PC-3 (cell line): ENCODE results near the gene CHAF1A. TPM values are rescaled to one million over a fixed set of nuclear protein-coding genes. Genes with fewer than 3 reads are reported as not detected.

Source experiments
- ATAC-seq: fragments of 200-7000 bp; cut with Tn5 transposase; 2 replicates; pipeline ENCODE4 v1.9.1; 2020; ENCODE audit warnings: mild to moderate bottlenecking, moderate library complexity
- BruUV-seq: library from RNA; stranded (reverse); fragments of 400-500 nt; replicated peaks from 2 replicates; lab custom pipeline; 2021; lab: Mats Ljungman, UMichigan
- CTCF ChIA-PET: fragments of 300-600 bp; sonication (Branson Sonifier 250); formaldehyde crosslinking; loops from one replicate; lab custom pipeline; 2022; ENCODE audit warnings: antibody characterized with exemption; lab: Charles Lee
- POLR2A ChIA-PET: fragments of 300-600 bp; sonication (Branson Sonifier 250); formaldehyde crosslinking; loops from one replicate; lab custom pipeline; 2022; ENCODE audit warnings: antibody characterized with exemption; ENCODE audit not compliant: unreplicated experiment; lab: Charles Lee
- DNase-seq: peaks from one replicate; pipeline ENCODE4 v3.0.0-alpha.2; 2015
- H2AFZ ChIP-seq: fragments of 300-600 bp; sonication (generic); 2 replicates; pipeline ENCODE4 v1.6.0; 2016; ENCODE audit warnings: antibody characterized with exemption, low read length
- H3F3A ChIP-seq: fragments of 300-600 bp; sonication (generic); one replicate; pipeline ENCODE4 v1.6.0; 2017; ENCODE audit warnings: antibody characterized with exemption, low read length, control low read depth, mild to moderate bottlenecking; ENCODE audit not compliant: unreplicated experiment
- H3K27ac ChIP-seq: fragments of 300-600 bp; sonication (generic); 2 replicates; pipeline ENCODE4 v1.5.1; 2016; ENCODE audit warnings: mild to moderate bottlenecking, low read length
- H3K27me3 ChIP-seq: fragments of 300-600 bp; sonication (generic); 2 replicates; pipeline ENCODE4 v1.6.1; 2016; ENCODE audit warnings: low read length, mixed read lengths
- H3K36me3 ChIP-seq: fragments of 300-600 bp; sonication (generic); 2 replicates; pipeline ENCODE4 v1.6.1; 2016; ENCODE audit warnings: low read depth, mixed run types, low read length, mixed read lengths
- H3K4me1 ChIP-seq: fragments of 300-600 bp; sonication (generic); 2 replicates; pipeline ENCODE4 v1.5.1; 2016; ENCODE audit warnings: low read length; ENCODE audit not compliant: insufficient read depth
- H3K4me2 ChIP-seq: fragments of 300-600 bp; sonication (generic); 2 replicates; pipeline ENCODE4 v1.6.0; 2016; ENCODE audit warnings: low read length
- H3K4me3 ChIP-seq: fragments of 300-600 bp; sonication (generic); 2 replicates; pipeline ENCODE4 v1.5.1; 2016; ENCODE audit warnings: mild to moderate bottlenecking, low read length, mixed read lengths
- H3K79me2 ChIP-seq: fragments of 300-600 bp; sonication (generic); 2 replicates; pipeline ENCODE4 v1.6.1; 2017; ENCODE audit warnings: low read length, mixed read lengths
- H3K9ac ChIP-seq: fragments of 300-600 bp; sonication (generic); 2 replicates; pipeline ENCODE4 v1.6.0; 2016; ENCODE audit warnings: mild to moderate bottlenecking, low read length
- H3K9me2 ChIP-seq: fragments of 300-600 bp; sonication (generic); replicated peaks from 2 replicates; pipeline ENCODE4 v1.6.1; 2016; ENCODE audit warnings: mixed run types, low read length, mixed read lengths
- H3K9me3 ChIP-seq: fragments of 300-600 bp; sonication (generic); 2 replicates; pipeline ENCODE4 v1.6.1; 2016; ENCODE audit warnings: low read length, mixed read lengths
- H4K20me1 ChIP-seq: fragments of 300-600 bp; sonication (generic); 2 replicates; pipeline ENCODE4 v1.6.1; 2016; ENCODE audit warnings: low read length, mixed read lengths
- CTCF ChIP-seq: fragments of 300-600 bp; sonication (generic); conservative IDR thresholded peaks from 2 replicates; pipeline ENCODE4 v1.5.1; 2017; ENCODE audit warnings: antibody characterized with exemption, low read depth, mild to moderate bottlenecking, low read length
- EZH2 ChIP-seq: fragments of 300-600 bp; sonication (generic); IDR thresholded peaks from one replicate; pipeline ENCODE4 v1.6.1; 2017; ENCODE audit warnings: antibody characterized with exemption, mild to moderate bottlenecking, low read length; ENCODE audit not compliant: unreplicated experiment
- EZH2phosphoT487 ChIP-seq: fragments of 300-600 bp; sonication (generic); IDR thresholded peaks from 2 replicates; pipeline ENCODE4 v1.6.1; 2018; ENCODE audit warnings: mild to moderate bottlenecking, antibody characterized with exemption, low read length, borderline replicate concordance
- intact Hi-C: fragments of 100-400 bp; cut with micrococcal nuclease; formaldehyde crosslinking; loops from 2 replicates; pipeline ENCODE4 v1.9.0; 2023
- total RNA-seq: library from RNA; depleted of rRNA; stranded (reverse); fragments of >200 nt; gene quantifications from 2 replicates; pipeline ENCODE4 v1.2.3, GENCODE V29; 2014

CHAF1A gene
- total RNA-seq, 1 experiment from 2014 or later, result 48.9 TPM

GRCh38 chr19:4357921-4358326, 44.5 kb upstream of the CHAF1A start:
- Histone ChIP-seq H3F3A (no peaks in the 10 kb centered on the region), H3K36me3 (peaks cover 3% of the 10 kb centered on the region; the same call in 1 of the 2 replicates), H3K4me3 (no peak overlapping the region), H3K4me2 (no peak overlapping the region), H3K27ac (no peak overlapping the region), H3K27me3 (no peaks in the 10 kb centered on the region), H3K79me2 (no peaks in the 10 kb centered on the region), H3K9me2 (no peaks in the 10 kb centered on the region), H3K4me1 (no peaks in the 10 kb centered on the region), H2AFZ (no peak overlapping the region), H3K9ac (no peak overlapping the region), H4K20me1 (no peaks in the 10 kb centered on the region), H3K9me3 (no peaks in the 10 kb centered on the region)
- TF ChIP-seq EZH2phosphoT487 (no peak), CTCF (no peak), EZH2 (no peak)
- POLR2A ChIA-PET, result no interaction called here
- ATAC-seq (no peak), DNase-seq (no peak)
- BruUV-seq, result no TSS peak
- CTCF ChIA-PET, result no interaction called here
- intact Hi-C loops, result no loop called here

- H3K4me3 ChIP-seq, result no peak overlapping the region
- no peaks in the 10 kb centered on the region for H3K79me2 ChIP-seq
- CTCF ChIA-PET, result no interaction called here
- peaks cover 3% of the 10 kb centered on the region; the same call in 1 of the 2 replicates for H3K36me3 ChIP-seq
- ATAC-seq, result no peak
- no peak overlapping the region for H3K27ac ChIP-seq
- no peaks in the 10 kb centered on the region for H3K27me3 ChIP-seq
- no peak for TF ChIP-seq EZH2phosphoT487
- no peak for TF ChIP-seq EZH2
- TF ChIP-seq CTCF, result no peak
- no TSS peak for BruUV-seq
- DNase-seq, result no peak
- no peaks in the 10 kb centered on the region for H3K9me3 ChIP-seq
- no peaks in the 10 kb centered on the region for H3F3A ChIP-seq
- intact Hi-C loops, result no loop called here
- POLR2A ChIA-PET, result no interaction called here
- H3K9ac ChIP-seq, result no peak overlapping the region
- H2AFZ ChIP-seq, result no peak overlapping the region
- H3K4me2 ChIP-seq, result no peak overlapping the region
- H4K20me1 ChIP-seq, result no peaks in the 10 kb centered on the region
- no peaks in the 10 kb centered on the region for H3K4me1 ChIP-seq
- H3K9me2 ChIP-seq, result no peaks in the 10 kb centered on the region
These were observed 43.5 kb upstream of the CHAF1A start for GRCh38 chr19:4358709-4359626.

GRCh38 chr19:4359627-4360000, 42.8 kb upstream of the CHAF1A start:
- ChIA-PET CTCF (no interaction called here), POLR2A (no interaction called here)
- Histone ChIP-seq H3K9ac (no peak overlapping the region), H3K9me3 (no peaks in the 10 kb centered on the region), H3K36me3 (peaks cover 3% of the 10 kb centered on the region; the same call in 1 of the 2 replicates), H3K4me1 (no peaks in the 10 kb centered on the region), H3F3A (no peaks in the 10 kb centered on the region), H3K27ac (no peak overlapping the region), H3K4me2 (no peak overlapping the region), H3K27me3 (no peaks in the 10 kb centered on the region), H2AFZ (no peak overlapping the region), H3K79me2 (no peaks in the 10 kb centered on the region), H3K4me3 (no peak overlapping the region), H3K9me2 (no peaks in the 10 kb centered on the region), H4K20me1 (no peaks in the 10 kb centered on the region)
- DNase-seq (no peak), ATAC-seq (no peak)
- intact Hi-C loops, result no loop called here
- no TSS peak for BruUV-seq
- no peak for TF ChIP-seq CTCF
- no peak for TF ChIP-seq EZH2
- TF ChIP-seq EZH2phosphoT487, result no peak
